GM19023 (cell line): ENCODE results near the gene FAM131A.

ENCODE experiments used
- ATAC-seq: cut with Tn5 transposase; IDR thresholded peaks from one replicate; pipeline ENCODE4 v1.9.1; 2021; ENCODE audit warnings: mild to moderate bottlenecking, moderate library complexity; ENCODE audit not compliant: unreplicated experiment

FAM131A gene, protein sequence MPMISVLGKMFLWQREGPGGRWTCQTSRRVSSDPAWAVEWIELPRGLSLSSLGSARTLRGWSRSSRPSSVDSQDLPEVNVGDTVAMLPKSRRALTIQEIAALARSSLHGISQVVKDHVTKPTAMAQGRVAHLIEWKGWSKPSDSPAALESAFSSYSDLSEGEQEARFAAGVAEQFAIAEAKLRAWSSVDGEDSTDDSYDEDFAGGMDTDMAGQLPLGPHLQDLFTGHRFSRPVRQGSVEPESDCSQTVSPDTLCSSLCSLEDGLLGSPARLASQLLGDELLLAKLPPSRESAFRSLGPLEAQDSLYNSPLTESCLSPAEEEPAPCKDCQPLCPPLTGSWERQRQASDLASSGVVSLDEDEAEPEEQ

DNA sequence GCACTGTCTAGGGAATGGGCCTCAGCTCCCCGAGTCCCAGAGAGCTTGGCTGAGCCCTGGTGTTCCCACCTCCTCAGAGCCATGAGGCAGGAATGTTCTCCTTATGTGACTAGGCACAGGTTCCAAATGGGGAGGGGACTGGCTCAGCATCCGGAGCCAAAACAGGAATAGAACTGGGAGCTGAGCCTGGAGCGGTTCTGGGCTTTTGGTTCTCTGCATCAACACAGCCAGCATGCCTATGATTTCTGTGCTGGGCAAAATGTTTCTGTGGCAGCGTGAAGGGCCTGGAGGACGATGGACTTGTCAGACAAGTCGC lies at the start of gene FAM131A:
Gene FAM131A (plus strand): TSS at position 202 of the 316 bp plus-strand sequence. CDS start 31 bp downstream, at position 233.
- ATAC-seq: no peak

- peak; percentile 52 for ATAC-seq
These were observed 47.9 kb upstream of the FAM131A start for GRCh38 chr3:184289426-184289938.

- no peak for ATAC-seq
These were observed 47.1 kb upstream of the FAM131A start for GRCh38 chr3:184290331-184290730.

GRCh38 chr3:184291044-184291737 lies 46.2 kb upstream of the FAM131A start:
- no peak for ATAC-seq

GRCh38 chr3:184291738-184292445 lies 45.5 kb upstream of the FAM131A start:
- ATAC-seq: no peak

DNA sequence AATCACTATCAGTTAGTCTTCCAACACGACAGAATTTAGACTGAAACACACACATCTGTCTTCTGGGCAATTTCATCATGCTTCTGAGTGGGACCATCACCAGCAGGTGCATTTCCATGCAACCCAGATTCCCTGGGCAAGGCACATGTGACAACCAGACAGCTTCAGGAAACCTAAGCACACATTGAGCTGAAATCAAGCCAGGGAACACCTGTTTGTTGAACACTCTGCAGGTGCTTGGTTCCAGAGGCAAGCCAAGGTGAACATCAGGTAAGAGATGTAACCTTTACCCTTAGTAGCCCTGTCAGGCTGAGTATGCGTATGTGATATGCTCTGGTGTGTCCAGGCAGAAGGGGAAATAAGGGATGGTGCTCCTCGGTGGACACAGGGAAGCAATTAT lies 41.6 kb upstream of the FAM131A start:
- ATAC-seq: no peak

DNA sequence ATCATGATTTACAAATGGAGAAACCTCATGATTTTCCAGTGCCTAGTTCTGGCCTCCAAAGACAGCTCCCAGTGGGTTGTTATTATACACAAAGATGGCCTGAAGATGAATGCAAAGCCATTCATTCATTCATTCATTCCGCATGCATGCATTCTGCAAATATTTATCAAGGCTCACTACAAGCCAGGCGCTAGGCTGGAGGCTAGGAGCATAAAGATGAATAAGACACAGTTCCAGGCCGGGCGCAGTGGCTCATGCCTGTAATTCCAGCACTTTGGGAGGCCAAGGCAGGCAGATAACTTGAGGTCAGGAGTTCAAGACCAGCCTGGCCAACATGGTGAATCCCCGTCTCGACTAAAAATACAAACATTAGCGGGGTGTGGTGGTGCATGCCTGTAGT lies 40.8 kb upstream of the FAM131A start:
- no peak for ATAC-seq

DNA sequence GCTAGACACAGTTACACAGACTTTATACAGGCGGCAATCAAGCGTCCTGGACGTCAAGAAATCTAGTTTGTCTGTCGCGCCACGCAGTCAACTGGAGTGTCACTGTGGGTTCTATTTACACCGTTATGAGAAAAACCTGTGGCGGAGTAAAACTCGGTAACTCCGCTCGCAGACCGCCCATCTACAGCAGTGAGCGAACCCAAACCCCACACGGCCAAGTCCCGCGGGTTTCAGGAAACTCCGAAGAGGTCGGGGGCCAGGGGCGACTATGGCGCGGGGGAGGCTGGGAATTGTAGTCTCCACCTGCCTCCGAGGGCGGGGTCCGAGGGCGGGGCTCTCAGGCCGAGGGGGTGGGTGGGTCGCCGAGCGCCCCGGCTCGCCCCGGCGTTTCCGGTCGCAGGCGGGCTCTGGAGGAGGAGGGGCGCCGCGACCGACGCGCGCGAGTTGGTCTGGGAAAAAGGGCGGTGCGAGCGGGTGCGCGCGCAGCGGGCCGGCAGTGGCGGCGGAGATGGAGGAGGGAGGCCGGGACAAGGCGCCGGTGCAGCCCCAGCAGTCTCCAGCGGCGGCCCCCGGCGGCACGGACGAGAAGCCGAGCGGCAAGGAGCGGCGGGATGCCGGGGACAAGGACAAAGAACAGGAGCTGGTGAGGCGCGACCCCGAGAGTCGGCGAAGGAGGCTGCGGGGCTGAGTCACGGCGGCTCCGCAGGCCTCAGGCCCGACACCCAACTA lies 38.5 kb upstream of the FAM131A start, which contains the start of gene PSMD2:
Gene PSMD2 (plus strand): TSS at position 483 of the 729 bp plus-strand sequence. CDS start 26 bp downstream, at position 509.
- peak; percentile 94 for ATAC-seq

GRCh38 chr3:184299488-184300377 lies 37.7 kb upstream of the FAM131A start:
- ATAC-seq: peak; percentile 1

- no peak for ATAC-seq
These were observed 37.1 kb upstream of the FAM131A start for GRCh38 chr3:184300378-184300720.

DNA sequence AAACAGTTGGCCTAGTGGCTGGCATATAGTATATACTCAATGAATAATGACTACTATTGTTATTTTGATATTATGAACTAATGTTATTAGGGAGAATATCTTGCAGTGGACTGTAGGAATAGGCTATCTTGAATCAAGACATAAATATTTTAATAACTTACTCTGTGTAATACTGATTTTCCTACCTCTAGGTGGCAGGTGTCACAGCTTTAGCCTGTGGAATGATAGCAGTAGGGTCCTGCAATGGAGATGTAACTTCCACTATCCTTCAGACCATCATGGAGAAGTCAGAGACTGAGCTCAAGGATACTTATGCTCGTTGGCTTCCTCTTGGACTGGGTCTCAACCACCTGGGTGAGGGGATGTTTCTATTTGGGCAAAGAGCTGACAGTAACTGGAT lies 31.8 kb upstream of the FAM131A start:
- no peak for ATAC-seq

DNA sequence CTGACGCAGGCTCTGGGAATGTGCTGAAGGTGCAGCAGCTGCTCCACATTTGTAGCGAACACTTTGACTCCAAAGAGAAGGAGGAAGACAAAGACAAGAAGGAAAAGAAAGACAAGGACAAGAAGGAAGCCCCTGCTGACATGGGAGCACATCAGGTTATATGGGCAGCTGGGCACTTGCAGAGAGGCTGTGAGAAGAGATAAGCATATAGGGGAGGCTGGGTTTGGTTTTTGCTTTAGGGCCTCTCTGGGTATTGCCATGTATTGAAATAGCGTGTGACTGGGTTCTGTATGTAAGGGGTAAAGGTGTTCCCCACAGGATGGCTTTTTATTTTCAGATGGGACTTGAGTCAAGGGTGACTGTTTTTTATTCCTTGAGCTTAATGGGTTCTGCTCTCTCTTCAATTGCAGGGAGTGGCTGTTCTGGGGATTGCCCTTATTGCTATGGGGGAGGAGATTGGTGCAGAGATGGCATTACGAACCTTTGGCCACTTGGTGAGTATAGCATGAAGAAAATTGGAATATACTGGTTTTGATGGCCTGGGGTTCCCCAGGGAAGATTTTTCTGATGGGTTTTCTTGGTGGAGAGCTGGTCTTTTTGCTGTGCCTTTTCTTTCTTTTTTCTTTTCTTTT lies 30.9 kb upstream of the FAM131A start:
- no peak for ATAC-seq

GRCh38 chr3:184307915-184308314 lies 29.5 kb upstream of the FAM131A start:
- ATAC-seq: no peak

GRCh38 chr3:184308744-184309143 lies 28.7 kb upstream of the FAM131A start:
- ATAC-seq: no peak

GRCh38 chr3:184311633-184312032 lies 25.8 kb upstream of the FAM131A start:
- no peak for ATAC-seq

GRCh38 chr3:184314363-184314699 lies 23.1 kb upstream of the FAM131A start, which contains the start of gene EIF4G1:
TSS of gene EIF4G1 (plus strand) at chr3:184314606. CDS start at chr3:184315797, 1,191 bp downstream.
- peak; percentile 86 for ATAC-seq

DNA sequence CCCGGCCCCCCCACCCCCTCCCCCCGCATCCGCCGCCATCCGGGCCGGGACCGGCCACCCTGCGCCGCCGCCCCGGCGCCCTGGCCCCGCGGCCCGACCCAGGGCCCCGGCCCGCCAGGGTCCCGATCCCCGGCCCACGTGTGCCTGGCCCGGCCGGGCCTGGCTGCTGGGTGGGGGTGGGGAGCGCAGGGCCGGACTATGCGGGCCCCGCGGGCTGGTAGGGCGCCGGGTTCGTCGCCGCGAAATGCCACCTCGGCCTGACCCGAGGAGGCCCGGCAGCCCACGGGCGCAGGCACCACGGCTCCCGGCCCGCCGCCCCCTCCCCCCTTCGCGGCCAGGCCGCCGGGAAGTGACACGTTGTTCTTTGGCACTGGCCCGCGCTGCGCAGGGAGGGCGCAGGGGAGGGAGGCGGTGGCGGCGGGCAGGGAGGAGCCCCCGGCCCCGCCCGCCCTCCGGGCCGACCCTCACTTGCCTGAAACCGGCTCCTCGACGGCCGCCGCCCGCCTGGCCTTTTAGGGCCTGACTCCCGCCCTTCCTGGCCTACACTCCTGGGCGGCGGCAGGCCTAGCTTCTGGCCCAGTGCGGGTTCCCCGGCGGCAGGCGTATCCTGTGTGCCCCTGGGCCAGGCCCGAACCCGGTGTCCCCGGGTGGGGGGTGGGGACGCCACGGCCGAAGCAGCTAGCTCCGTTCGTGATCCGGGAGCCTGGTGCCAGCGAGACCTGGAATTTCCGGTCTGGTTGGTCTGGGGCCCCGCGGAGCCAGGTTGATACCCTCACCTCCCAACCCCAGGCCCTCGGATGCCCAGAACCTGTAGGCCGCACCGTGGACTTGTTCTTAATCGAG lies 22.5 kb upstream of the FAM131A start:
- peak; percentile 48 for ATAC-seq

DNA sequence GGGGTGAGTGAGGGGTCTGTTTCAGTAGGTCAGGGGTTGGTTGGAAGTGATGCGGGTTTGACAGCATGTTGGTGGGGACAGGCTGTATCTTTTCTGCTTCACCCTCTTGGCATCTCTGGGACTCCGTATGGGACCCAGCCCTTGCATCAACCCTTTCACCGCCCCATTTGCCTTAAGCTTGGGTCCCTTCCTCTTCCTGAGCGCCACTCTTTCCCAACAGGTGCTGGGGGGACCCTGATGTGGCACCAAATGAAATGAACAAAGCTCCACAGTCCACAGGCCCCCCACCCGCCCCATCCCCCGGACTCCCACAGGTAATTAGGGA lies 21.9 kb upstream of the FAM131A start:
- peak; percentile 4 for ATAC-seq
